ENCODE data around the gene VAC14.
A peak's percentile ranks its signal among the peaks of the same experiment; 100 is the strongest.

VAC14 gene

DNA sequence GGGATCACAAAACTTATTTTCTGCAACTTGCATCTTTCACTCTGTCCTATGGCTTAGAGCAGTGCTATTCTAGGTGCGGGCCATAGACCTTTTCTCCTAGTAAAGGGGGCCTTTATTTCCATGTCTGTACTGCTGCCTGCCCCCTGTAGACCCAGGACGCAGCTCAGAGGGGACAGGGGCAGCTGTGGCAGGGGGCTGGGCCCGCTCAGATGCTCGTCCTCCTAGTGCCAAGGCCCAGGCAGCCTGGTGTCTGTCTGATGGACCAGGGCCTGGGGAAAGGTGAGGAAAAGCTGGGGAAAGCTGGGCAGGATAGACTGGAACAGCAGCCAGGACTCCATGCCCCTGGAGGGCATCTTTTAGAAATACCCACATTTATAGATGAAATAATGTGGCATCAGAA lies 25.6 kb downstream of the VAC14 start:
- H3K9me3 ChIP-seq = no peaks in the 10 kb centered on the region
- H3K4me2 ChIP-seq = no peak overlapping the region
- H3K27ac ChIP-seq = no peak overlapping the region
- peaks cover 4% of the 10 kb centered on the region; the same call in 1 of the 2 replicates for H3K4me1 ChIP-seq
- H4K20me1 ChIP-seq = no peaks in the 10 kb centered on the region
- TF ChIP-seq Cebpa-rat (IDR thresholded peaks at IDR 0.05) = no peak
- no peak overlapping the region for H3K9ac ChIP-seq
- no peaks in the 10 kb centered on the region for H3K27me3 ChIP-seq
- peaks cover 84% of the 10 kb centered on the region for H3K36me3 ChIP-seq
- no peak overlapping the region for H3K4me3 ChIP-seq

DNA sequence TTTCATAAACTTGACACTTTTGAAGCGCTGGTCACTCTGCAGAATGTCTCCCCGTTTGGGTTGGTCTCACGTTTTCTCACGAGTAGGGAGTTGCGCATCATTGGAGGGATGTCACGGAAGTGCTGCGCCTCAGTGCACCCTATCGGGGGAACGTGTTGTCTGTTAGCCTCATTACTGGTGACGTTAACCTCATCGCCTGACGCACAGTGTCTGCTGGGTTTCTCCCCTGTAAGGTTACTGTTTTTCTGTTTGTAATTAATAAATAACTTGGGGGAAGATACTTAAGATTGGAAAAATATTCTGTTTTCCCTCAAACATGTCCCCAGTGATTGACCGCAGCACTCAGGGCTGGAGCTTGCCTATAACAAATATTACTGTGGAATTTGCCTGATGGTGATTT lies 26.7 kb downstream of the VAC14 start:
- Histone ChIP-seq H3K27ac (no peak overlapping the region), H3K36me3 (peaks cover 84% of the 10 kb centered on the region), H4K20me1 (no peaks in the 10 kb centered on the region)

GRCh38 chr16:70772493-70772892 lies 28.5 kb downstream of the VAC14 start:
- Histone ChIP-seq H3K4me1 (peaks cover 11% of the 10 kb centered on the region; the same call in 1 of the 2 replicates), H3K4me3 (no peak overlapping the region), H4K20me1 (no peaks in the 10 kb centered on the region), H3K4me2 (no peak overlapping the region), H3K27me3 (no peaks in the 10 kb centered on the region), H3K27ac (no peak overlapping the region), H3K36me3 (peaks cover 79% of the 10 kb centered on the region), H3K9me3 (no peaks in the 10 kb centered on the region), H3K9ac (no peak overlapping the region)
- TF ChIP-seq Cebpa-rat (IDR thresholded peaks at IDR 0.05) = no peak

More for the DNA sequence above, 26.7 kb downstream of the VAC14 start:
- Histone ChIP-seq H3K4me1 (peaks cover 4% of the 10 kb centered on the region; the same call in 1 of the 2 replicates), H3K9ac (no peak overlapping the region), H3K9me3 (no peaks in the 10 kb centered on the region), H3K4me3 (no peak overlapping the region), H3K4me2 (no peak overlapping the region), H3K27me3 (no peaks in the 10 kb centered on the region)
- TF ChIP-seq Cebpa-rat (IDR thresholded peaks at IDR 0.05) = no peak

DNA sequence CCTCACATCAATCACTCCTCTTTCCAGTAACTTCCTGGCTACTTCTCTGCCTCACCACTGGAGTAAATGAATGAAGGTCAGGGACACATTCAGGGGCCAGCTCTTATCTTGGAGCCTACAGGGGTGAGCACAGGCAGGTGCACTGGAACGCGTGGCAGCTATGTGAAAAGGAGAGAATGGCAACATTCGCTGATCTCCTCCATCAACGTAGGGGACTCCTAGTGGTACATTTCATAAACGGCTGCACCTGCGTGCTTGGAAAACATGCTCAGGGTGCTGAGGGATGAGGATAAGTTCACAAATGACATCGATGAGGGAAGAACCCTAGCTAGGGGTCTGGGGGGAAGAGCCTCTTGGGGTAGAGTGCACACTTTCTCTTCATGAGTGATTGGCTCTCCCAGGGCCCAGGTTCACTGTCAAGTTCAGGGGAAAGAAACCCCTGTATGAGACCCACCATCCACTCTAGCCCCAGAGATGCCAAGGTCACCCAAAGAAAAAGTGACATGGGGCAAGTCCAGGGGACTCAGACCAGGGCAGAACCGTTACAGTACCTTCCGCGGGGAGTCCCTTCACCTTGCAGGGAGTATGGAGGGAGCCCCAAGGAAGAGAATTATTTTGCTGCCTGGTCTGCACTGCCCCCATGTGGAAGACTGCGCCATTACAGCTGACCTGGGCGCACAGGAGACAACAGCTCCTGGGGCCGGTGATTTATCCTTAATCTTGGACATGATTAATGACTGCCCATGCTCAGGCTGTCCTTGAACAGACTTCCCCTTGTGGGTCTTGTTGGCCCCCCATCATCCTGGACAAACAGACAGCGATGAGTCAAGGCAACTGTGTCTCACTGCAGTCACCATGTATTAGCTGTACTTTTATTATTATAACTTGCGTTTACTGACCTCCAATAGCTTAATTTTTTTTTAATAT lies 30.1 kb downstream of the VAC14 start:
- Histone ChIP-seq H4K20me1 (no peaks in the 10 kb centered on the region), H3K36me3 (peaks cover 77% of the 10 kb centered on the region), H3K4me1 (peaks cover 11% of the 10 kb centered on the region; the same call in 1 of the 2 replicates), H3K4me3 (no peak overlapping the region), H3K9ac (no peak overlapping the region), H3K27me3 (no peaks in the 10 kb centered on the region), H3K9me3 (no peaks in the 10 kb centered on the region), H3K4me2 (no peak overlapping the region), H3K27ac (no peak overlapping the region)
- TF ChIP-seq Cebpa-rat (IDR thresholded peaks at IDR 0.05) = no peak

GRCh38 chr16:70770291-70770625 lies 30.7 kb downstream of the VAC14 start:
- no peak for TF ChIP-seq Cebpa-rat (IDR thresholded peaks at IDR 0.05)
- H3K4me1 ChIP-seq = peaks cover 11% of the 10 kb centered on the region; the same call in 1 of the 2 replicates
- H3K9me3 ChIP-seq = no peaks in the 10 kb centered on the region
- H4K20me1 ChIP-seq = no peaks in the 10 kb centered on the region
- no peak overlapping the region for H3K27ac ChIP-seq
- no peak overlapping the region for H3K4me3 ChIP-seq
- no peak overlapping the region for H3K4me2 ChIP-seq
- H3K27me3 ChIP-seq = no peaks in the 10 kb centered on the region
- H3K9ac ChIP-seq = no peak overlapping the region
- peaks cover 77% of the 10 kb centered on the region for H3K36me3 ChIP-seq

GRCh38 chr16:70769761-70770160 lies 31.2 kb downstream of the VAC14 start:
- H3K36me3 ChIP-seq = peaks cover 79% of the 10 kb centered on the region
- no peak for TF ChIP-seq Cebpa-rat (IDR thresholded peaks at IDR 0.05)
- H4K20me1 ChIP-seq = no peaks in the 10 kb centered on the region
- no peak overlapping the region for H3K27ac ChIP-seq
- no peaks in the 10 kb centered on the region for H3K27me3 ChIP-seq
- peaks cover 11% of the 10 kb centered on the region; the same call in 1 of the 2 replicates for H3K4me1 ChIP-seq
- H3K4me3 ChIP-seq = no peak overlapping the region
- no peaks in the 10 kb centered on the region for H3K9me3 ChIP-seq
- H3K9ac ChIP-seq = 0 out of 2 replicates have a peak overlapping the region, but pooled peaks have one; percentile 2
- no peak overlapping the region for H3K4me2 ChIP-seq

- H3K4me1 ChIP-seq = peaks cover 11% of the 10 kb centered on the region; the same call in 1 of the 2 replicates
- no peak overlapping the region for H3K4me3 ChIP-seq
- H4K20me1 ChIP-seq = no peaks in the 10 kb centered on the region
- no peaks in the 10 kb centered on the region for H3K9me3 ChIP-seq
- no peaks in the 10 kb centered on the region for H3K27me3 ChIP-seq
- H3K4me2 ChIP-seq = no peak overlapping the region
- 0 out of 2 replicates have a peak overlapping the region, but pooled peaks have one; percentile 2 for H3K9ac ChIP-seq
- H3K27ac ChIP-seq = no peak overlapping the region
- H3K36me3 ChIP-seq = peaks cover 79% of the 10 kb centered on the region
- no peak for TF ChIP-seq Cebpa-rat (IDR thresholded peaks at IDR 0.05)
Observed at GRCh38 chr16:70769131-70769530, 31.8 kb downstream of the VAC14 start.

DNA sequence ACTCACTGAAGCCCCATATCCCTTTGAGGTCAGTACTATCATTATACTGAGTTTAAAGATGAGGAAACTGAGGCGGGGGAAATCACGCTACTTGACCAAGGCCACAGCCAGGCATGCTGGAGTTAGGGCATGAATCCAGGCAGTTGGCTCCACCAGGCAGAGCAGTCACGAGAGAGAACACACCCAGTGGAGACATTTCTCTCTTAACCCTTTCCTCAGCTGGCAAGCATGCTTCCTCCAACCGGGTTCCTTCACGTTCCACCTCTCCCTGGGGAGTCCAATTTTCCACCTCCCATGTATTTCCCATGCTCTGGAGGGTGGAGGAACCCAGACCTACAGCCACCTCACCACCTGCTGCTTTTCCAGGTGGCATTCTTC lies 32.8 kb downstream of the VAC14 start:
- Histone ChIP-seq H3K27ac (peak overlapping the region; percentile 14; the same call in 1 of the 2 replicates), H3K9ac (peak overlapping the region; percentile 29; the same call in 1 of the 2 replicates), H4K20me1 (no peaks in the 10 kb centered on the region), H3K4me3 (no peak overlapping the region), H3K4me1 (peaks cover 11% of the 10 kb centered on the region; the same call in 1 of the 2 replicates), H3K27me3 (no peaks in the 10 kb centered on the region), H3K36me3 (peaks cover 80% of the 10 kb centered on the region), H3K4me2 (0 out of 2 replicates have a peak overlapping the region, but pooled peaks have one; percentile 1), H3K9me3 (no peaks in the 10 kb centered on the region)
- TF ChIP-seq Cebpa-rat (IDR thresholded peaks at IDR 0.05) = no peak

- Histone ChIP-seq H3K36me3 (peaks cover 80% of the 10 kb centered on the region), H3K27ac (peak overlapping the region; percentile 14; the same call in 1 of the 2 replicates), H3K4me3 (no peak overlapping the region), H3K9me3 (no peaks in the 10 kb centered on the region), H3K4me1 (peaks cover 11% of the 10 kb centered on the region; the same call in 1 of the 2 replicates), H3K9ac (peak overlapping the region; percentile 29; the same call in 1 of the 2 replicates), H3K27me3 (no peaks in the 10 kb centered on the region), H3K4me2 (no peak overlapping the region), H4K20me1 (no peaks in the 10 kb centered on the region)
- no peak for TF ChIP-seq Cebpa-rat (IDR thresholded peaks at IDR 0.05)
Observed at GRCh38 chr16:70767377-70768202, 33.4 kb downstream of the VAC14 start.
